GM19023 (cell line): ENCODE results near the gene TFAP2B.

Experiments used
- ATAC-seq: cut with Tn5 transposase; IDR thresholded peaks from one replicate; pipeline ENCODE4 v1.9.1; 2021; ENCODE audit warnings: mild to moderate bottlenecking, moderate library complexity; ENCODE audit not compliant: unreplicated experiment

The TFAP2B gene

GRCh38 chr6:50824552-50824951 is 5.9 kb downstream of the TFAP2B start:
- no peak for ATAC-seq

GRCh38 chr6:50825375-50826036 is 6.8 kb downstream of the TFAP2B start:
- no peak for ATAC-seq

GRCh38 chr6:50826037-50826761 is 7.5 kb downstream of the TFAP2B start:
- no peak for ATAC-seq

GRCh38 chr6:50826803-50827202 is 8.1 kb downstream of the TFAP2B start:
- no peak for ATAC-seq

GRCh38 chr6:50829049-50829448 is 10.4 kb downstream of the TFAP2B start:
- ATAC-seq, result no peak

- no peak for ATAC-seq
Observed at GRCh38 chr6:50829898-50830444, 11.3 kb downstream of the TFAP2B start.

GRCh38 chr6:50831186-50831585 is 12.5 kb downstream of the TFAP2B start:
- ATAC-seq, result no peak

GRCh38 chr6:50832912-50833311 is 14.2 kb downstream of the TFAP2B start:
- ATAC-seq, result no peak

- no peak for ATAC-seq
Observed at GRCh38 chr6:50834929-50835410, 16.3 kb downstream of the TFAP2B start.

- ATAC-seq, result no peak
Observed at GRCh38 chr6:50836231-50836630, 17.6 kb downstream of the TFAP2B start.

GRCh38 chr6:50837589-50838445 is 19.1 kb downstream of the TFAP2B start:
- no peak for ATAC-seq

GRCh38 chr6:50840112-50840810 is 21.6 kb downstream of the TFAP2B start:
- ATAC-seq, result no peak

- ATAC-seq, result no peak
Observed at GRCh38 chr6:50840811-50841192, 22.1 kb downstream of the TFAP2B start.

GRCh38 chr6:50842446-50842845 is 23.8 kb downstream of the TFAP2B start:
- ATAC-seq, result no peak

GRCh38 chr6:50842861-50843384 is 24.3 kb downstream of the TFAP2B start:
- no peak for ATAC-seq

GRCh38 chr6:50843842-50844241 is 25.2 kb downstream of the TFAP2B start:
- no peak for ATAC-seq

GRCh38 chr6:50845499-50846143 is 26.9 kb downstream of the TFAP2B start:
- no peak for ATAC-seq

GRCh38 chr6:50846144-50846851 is 27.6 kb downstream of the TFAP2B start:
- no peak for ATAC-seq

GRCh38 chr6:50846852-50847155 is 28.1 kb downstream of the TFAP2B start:
- ATAC-seq, result no peak
